HG03439 (cell line): ENCODE measurements around the gene PDIA2.
A peak's percentile ranks its signal among the peaks of the same experiment; 100 is the strongest.
"Not testable (repeated sequence)": the region's sequence is repeated elsewhere in the genome, so short reads cannot be mapped to it uniquely, and the experiment has no call there.

Source experiments
- ATAC-seq: cut with Tn5 transposase; IDR thresholded peaks from one replicate; pipeline ENCODE4 v1.9.1; 2021; ENCODE audit warnings: mild to moderate bottlenecking, moderate library complexity; ENCODE audit not compliant: unreplicated experiment

The PDIA2 gene, protein sequence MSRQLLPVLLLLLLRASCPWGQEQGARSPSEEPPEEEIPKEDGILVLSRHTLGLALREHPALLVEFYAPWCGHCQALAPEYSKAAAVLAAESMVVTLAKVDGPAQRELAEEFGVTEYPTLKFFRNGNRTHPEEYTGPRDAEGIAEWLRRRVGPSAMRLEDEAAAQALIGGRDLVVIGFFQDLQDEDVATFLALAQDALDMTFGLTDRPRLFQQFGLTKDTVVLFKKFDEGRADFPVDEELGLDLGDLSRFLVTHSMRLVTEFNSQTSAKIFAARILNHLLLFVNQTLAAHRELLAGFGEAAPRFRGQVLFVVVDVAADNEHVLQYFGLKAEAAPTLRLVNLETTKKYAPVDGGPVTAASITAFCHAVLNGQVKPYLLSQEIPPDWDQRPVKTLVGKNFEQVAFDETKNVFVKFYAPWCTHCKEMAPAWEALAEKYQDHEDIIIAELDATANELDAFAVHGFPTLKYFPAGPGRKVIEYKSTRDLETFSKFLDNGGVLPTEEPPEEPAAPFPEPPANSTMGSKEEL

DNA sequence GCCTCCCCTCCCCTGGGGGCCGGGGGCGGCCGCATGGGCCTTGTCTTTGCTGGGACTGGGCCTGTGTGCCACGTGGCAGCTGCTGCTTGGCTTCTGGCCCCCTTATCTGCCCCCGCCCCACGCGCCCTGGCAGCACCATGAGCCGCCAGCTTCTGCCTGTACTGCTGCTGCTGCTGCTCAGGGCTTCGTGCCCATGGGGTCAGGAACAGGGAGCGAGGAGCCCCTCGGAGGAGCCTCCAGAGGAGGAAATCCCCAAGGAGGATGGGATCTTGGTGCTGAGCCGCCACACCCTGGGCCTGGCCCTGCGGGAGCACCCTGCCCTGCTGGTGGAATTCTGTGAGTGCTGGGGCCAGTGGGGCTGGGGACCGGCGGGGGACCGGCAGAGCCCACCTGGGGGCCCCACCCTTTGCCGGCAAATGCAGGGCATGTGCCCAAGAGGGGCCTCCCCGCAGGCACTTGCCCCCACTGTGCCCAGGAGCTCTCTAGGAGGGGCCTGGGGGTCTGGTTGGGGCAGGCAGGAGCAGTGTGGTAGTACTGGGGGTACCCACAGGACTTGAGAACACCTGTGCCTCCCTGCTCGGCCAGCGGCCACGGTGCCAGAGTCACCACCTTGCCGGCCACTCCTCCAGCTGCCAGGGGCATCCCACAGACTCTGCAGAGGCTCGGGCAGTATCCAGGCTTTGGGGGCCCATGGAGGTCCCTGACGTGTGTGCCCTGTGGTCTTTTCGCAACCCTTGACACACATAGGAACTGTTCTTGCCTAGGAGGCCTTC, at the start of gene PDIA2:
TSS of gene PDIA2 (plus strand) at position 132 of the 773 bp plus-strand sequence. CDS start at position 138, 6 bp downstream.
- no peak for ATAC-seq

DNA sequence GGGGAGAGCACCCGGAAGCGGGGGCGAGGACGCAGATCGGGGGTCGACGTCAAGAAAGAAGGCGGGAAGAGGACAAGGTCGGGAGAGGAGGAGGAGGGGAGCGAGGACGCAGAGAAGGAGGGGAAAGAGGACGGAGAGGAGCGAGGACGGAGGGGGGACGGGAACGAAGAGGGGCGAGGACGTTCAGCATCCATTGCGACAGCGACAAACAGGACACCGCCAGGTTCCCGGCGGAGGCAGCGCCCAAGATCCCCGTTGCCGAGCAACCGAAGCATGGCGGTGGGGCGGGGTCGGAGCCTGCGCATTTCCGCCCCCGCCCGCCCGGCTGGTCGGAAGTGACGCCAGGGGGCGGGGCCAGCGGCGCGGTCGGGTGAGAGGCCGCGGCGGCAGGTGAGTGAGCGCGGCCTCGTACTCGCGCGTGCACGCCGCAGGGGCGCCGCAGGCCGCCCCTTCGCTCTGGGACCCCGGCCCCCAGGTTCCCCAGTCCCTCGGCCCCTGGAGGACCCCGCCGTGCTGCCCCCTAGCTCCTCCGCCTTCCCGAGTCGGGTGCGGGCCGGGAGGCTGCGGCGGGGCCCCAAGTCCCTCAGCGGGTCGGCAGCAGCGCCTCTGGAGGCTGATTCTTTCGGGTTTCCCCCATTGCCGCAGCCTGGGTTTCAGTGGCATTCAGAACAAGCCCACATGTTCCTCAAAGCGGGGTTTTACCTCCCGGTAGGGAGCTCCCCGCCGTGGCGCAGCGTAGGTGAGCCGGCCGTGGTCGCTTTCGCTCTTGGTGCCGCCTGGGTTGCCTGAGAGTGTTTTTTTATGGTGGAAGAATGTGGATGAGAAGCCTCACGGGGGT, 48.3 kb upstream of the PDIA2 start, which contains the start of gene FAM234A:
TSS of gene FAM234A (plus strand) at position 354 of the 838 bp plus-strand sequence. CDS start 19,593 bp downstream, outside the sequence.
- peak; percentile 80 for ATAC-seq

DNA sequence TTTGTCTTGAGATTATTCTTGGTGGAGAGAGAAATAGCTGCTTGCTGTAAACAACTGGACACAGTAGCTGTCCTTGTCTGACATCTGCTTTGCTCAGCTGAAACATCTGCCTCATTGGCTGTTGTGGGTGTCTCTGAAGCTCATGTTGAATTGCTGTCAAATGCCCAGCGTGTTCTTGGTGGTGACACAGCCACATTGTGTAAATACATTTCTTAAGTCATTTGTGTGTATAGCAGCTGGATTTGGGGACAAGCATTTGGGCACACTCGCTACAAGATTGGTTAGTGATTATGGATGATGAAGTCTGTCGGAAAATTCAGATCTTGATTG, 43.1 kb upstream of the PDIA2 start:
- no peak for ATAC-seq

DNA sequence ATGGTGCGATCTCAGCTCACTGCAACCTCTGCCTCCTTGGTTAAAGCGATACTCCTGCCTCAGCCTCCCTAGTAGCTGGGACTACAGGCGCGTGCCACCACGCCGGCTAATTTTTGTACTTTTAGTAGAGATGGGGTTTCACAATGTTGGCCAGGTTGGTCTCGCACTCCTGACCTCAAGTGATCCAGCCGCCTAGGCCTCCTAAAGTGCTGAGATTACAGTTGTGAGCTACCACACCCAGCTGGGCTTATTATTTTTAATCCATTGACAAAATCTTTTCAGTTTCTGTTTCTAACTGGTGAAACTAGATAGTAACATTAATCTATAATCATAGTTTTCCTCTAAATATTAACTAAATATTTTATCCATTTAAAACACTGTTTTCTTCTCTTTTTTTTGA, 42.4 kb upstream of the PDIA2 start:
- no peak for ATAC-seq

DNA sequence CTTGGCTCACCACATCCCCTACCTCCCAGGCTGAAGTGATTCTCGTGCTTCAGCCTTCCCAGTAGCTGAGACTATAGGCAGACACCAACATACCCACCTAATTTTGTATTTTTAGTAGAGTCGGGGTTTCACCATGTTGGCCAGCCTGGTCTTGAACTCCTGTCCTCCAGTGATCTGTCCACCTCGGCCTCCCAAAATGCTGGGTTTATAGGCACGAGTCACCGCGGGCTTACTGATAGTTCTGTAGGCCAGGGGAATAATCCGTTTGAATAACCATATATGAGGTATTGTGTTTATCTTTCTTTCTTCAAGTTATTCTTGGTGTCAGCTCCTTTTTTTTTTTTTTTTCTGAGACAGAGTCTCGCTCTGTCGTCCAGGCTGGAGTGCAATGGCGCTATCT, 40.7 kb upstream of the PDIA2 start:
- ATAC-seq: no peak

DNA sequence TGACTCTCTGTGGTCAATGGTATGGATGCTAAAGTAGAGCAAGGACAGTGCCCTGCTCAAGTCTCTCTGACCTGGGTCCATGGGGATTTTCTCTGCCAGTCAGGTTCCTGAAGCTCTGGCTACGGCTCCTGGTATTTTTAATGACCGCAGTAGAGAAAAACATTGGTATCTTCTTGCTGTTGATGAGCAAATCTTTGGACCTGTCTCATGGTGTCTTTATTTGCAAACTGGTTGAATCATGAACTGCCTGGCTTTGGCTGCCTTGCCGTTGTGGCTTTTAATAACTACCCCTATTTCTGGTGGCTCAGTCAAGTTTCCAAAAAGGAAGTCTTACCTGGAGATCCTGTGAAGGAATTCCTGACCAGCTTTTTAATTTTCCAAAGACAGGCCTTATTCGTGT, 39.6 kb upstream of the PDIA2 start:
- no peak for ATAC-seq

DNA sequence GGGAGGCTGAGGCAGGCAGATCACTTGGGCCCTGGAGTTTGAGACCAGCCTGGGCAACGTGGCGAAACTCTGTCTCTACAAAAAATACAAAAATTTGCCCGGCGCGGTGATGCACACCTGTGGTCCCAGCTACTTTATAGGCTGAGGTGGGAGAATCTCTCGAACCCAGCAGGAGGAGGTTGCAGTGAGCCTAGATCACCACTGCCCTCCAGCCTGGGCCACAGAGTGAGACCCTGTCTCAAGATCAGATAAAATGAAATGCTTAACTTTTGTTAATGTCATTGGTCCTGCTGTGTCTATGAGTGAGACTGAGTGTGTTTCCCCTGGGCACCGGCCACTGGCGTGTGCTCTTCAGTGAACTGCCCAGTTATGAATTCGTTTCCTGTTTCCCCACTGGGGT, 37.9 kb upstream of the PDIA2 start:
- ATAC-seq: no peak

DNA sequence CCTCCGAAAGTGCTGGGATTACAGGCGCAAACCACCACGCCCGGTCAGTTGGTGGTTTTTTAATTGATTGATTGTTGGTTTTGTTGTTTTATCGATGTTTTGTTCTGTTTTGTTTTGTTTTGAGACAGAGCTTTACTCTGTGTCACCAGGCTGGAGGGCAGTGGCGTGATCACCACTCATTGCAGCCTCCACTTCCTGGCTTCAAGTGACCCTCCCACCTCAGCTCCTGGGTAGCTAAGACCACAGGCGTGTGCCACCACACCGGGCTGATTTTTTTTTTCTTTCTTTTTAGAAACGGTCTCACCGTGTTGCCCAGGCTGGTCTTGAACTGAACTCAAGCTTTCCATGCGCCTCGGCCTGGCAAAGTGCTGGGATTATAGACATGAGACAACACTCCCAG, 35.9 kb upstream of the PDIA2 start:
- no peak for ATAC-seq

DNA sequence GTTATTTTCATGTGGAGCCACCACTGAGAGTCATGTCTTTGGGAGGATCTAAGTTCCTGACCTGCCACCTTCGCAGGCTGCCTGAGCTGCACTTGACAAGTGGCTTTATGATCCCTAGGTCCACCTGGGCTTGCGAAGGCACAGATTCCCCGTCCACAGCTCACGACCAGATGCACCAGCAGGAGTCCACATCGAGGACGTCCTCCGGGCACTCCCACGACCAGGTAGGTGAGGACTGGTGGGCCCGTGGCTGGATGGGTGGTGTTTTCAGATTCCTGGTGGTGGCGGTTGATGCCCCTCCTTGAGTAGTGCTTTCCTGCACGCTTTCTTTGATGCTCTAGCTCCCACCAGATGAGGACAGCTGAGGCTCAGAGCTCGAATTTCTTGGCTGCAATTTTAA, 33.5 kb upstream of the PDIA2 start:
- ATAC-seq: no peak

DNA sequence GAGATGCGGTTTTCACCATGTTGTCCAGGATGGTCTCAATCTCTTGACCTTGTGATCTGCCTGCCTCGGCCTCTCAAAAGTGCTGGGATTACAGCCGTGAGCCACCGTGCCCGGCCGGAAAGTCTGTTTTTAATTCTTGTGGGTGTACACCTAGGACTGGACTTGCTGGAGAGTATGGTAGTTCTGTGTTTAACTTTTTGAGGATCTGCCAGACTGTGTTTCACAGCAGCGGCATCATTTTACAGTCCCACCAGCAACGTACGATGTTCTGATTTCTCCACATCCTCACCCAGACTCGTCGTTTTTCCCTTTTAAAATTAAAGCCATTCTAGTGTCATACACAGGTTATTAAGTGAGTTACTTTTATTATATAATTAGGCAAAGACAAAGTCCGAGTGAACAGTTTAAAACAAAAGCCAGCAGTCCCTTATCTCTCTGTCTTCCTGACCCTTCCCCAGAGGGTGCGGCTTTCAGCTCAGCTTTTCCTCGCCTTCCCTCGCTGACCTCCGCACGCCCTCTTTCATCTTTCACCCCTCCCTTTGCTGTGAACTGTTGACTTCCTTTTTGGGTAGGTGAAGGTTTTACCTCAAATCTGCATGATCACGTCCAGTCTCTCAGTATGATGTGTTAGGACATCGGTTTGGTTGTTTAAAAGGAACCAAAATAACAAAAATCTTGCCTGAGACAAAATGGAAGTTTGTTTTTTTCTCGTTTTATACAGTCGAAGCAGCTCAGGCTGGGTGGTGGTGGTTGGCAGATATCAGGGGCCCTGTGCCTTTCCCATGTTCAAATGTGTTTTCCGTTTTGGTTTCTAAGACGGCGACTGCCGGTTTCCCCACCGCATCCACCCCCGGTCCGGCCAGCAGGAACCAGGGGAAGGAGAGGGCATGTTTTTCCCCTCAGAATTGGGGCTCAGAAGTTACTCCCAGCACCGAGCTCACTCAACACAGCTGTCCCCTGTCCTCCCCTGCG, 30.3 kb upstream of the PDIA2 start:
- no peak for ATAC-seq

DNA sequence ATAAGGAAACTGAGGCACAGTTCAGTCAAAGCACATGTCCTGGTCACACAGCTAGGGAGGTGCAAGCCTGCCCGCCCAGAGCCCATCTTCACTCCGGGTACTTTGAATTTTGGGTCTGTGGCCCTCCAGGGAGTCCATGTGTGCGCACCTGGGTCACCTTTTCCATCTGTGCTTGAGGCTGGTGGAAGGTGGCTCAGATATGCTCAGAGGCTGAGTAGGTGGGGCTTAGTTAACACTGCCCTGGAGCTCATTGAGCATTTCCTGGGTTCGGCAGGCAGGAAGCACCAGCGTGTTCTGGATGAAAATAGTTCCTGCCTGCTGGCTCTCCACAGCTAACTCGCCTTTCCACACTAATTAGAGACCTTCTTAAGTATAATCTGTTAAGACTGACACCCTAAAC, 29.1 kb upstream of the PDIA2 start:
- no peak for ATAC-seq

DNA sequence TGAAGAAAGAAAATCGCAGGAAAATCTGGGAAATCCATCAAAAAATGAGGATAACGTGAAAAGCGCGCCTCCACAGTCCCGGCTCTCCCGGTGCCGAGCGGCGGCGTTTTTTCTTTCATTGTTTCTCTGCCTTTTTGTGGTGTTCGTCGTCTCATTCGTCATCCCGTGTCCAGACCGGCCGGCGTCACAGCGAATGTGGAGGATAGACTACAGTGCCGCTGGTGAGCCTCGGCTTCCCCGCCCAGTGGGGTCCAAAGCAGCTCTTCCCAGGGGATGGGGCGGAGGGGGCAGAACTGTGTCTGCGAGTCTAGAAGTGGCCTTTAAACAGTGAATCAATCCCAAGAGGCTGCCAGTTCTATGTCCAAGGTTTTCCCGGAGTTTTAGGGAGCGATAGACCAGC, 28.5 kb upstream of the PDIA2 start:
- no peak for ATAC-seq

DNA sequence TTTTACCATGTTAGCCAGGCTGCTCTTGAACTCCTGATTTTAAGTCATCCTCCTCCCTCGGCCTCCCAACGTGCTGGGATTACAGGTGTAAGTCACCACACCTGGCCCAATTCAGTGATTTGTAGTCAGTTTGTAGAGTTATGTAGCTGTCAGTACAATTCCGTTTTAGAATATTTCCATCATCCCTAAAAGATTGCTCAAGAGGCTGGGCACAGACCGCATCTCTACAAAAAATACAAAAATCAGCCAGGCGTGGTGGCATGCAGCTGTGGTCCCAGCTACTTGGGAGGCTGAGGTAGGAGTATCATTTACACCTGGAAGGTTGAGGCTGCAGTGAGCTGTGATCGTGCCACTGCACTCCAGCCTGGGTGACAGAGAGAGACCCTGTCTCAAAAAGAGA, 27.8 kb upstream of the PDIA2 start:
- no peak for ATAC-seq

DNA sequence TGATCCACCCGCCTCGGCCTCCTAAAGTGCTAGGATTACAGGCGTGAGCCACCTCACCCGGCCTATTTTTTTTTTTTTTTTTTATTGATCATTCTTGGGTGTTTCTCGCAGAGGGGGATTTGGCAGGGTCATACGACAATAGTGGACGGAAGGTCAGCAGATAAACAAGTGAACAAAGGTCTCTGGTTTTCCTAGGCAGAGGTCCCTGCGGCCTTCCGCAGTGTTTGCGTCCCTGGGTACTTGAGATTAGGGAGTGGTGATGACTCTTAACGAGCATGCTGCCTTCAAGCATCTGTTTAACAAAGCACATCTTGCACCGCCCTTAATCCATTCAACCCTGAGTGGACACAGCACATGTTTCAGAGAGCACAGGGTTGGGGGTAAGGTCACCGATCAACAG, 24.9 kb upstream of the PDIA2 start:
- not testable (repeated sequence) for ATAC-seq

DNA sequence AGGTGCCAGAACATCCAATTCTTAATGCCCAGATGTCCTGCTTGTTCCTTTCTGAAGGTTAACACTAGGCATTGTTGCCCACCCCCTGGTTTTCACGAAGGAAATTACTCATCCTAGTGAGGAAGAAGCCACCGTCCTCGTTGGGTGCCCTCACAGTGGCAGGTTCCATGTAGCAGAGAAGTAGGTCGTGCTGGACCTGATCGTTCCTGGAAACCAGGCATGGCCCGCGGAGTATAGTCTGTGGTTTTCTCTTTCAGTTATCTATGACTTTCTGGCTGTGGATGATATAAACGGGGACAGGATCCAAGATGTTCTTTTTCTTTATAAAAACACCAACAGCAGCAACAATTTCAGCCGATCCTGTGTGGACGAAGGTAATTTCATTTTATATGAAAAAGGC, 23.7 kb upstream of the PDIA2 start:
- ATAC-seq: no peak

DNA sequence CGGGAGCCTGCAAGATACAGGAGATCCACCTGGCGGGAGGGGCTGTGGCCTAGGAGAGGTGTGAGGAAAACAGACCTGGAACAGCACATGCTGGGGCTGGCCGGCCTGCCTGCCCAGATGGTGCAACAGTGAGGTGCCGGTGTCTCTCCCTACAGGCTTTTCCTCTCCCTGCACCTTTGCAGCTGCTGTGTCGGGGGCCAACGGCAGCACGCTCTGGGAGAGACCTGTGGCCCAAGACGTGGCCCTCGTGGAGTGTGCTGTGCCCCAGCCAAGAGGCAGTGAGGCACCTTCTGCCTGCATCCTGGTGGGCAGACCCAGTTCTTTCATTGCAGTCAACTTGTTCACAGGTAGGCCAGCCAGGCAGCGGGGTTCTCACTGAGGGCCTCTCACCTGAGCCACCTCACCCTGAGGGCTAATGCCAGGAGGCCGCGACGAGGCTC, 23.1 kb upstream of the PDIA2 start:
- no peak for ATAC-seq

DNA sequence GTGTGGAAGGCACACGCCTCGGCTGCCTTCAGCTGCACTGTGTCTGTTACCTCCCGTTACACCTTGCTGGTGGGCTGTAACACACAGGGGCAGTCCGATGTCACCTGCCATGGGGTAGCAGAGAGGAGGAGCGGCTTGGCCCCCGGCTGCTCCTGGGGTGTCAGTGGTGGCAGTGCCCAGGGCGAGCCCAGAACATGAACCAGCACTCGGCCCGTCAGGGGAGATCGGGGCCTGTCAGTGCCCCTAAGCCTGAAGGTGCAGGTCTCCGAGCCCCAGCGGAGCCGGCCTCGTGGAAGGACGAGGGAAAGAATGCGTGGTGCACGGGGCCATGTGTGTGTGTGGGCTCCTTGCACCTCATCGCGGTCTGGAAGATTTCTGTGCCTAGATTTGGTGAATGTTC, 22.6 kb upstream of the PDIA2 start:
- no peak for ATAC-seq

DNA sequence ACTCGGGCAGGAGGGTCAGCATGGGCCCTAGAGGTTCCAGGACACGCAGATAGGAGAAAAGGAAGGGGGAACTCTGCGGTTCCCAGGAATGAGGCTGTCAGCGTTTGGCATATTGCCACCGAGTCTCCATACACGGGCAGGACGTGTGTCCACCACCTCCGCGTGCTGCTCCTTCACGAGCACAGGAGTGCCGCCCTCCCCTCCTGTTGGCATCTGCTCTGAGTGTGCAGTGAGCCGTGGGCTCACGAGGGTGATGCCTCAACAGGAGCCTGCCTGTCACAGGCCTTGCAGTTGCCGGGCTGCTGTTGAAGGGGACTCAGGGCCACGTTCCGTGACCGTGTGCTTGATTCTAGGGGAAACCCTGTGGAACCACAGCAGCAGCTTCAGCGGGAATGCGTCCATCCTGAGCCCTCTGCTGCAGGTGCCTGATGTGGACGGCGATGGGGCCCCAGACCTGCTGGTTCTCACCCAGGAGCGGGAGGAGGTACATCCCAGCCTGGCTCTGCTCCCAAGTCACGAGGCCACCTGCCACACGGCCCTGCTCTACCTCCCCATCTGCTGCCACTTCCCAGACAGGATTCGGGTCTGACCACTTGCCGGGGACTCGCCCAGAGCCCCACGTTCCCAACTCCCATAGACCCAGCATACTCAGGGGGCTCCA, 21.8 kb upstream of the PDIA2 start:
- ATAC-seq: no peak

DNA sequence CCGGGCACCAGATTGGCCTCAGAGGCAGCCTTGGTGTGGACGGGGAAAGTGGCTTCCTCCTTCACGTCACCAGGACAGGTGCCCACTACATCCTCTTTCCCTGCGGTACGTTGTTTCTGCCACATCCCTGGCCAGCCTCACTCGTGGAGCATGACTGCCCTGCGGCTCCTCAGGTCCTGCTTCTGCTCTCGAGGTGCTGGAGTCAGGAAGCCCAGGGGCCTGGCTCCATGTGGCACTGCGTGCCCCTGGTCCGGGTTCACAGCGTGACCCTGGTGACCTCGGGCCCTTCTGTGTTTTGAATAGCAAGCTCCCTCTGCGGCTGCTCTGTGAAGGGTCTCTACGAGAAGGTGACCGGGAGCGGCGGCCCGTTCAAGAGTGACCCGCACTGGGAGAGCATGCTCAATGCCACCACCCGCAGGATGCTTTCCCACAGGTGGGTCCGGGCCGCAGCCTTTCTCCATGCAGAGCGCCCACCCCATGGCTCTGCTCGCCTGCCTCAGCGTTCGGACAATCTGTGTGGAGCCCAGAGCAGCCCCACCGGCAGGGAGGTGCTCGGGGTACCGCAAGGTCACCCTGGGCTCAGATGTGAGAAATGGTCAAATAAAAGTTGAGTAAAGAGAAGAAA, 20.7 kb upstream of the PDIA2 start:
- no peak for ATAC-seq
